GM18511 (cell line): ENCODE data around the gene PODNL1.
"Not testable (repeated sequence)": the region's sequence is repeated elsewhere in the genome, so short reads cannot be mapped to it uniquely, and the experiment has no call there.

Experiments used
- ATAC-seq: cut with Tn5 transposase; IDR thresholded peaks from one replicate; pipeline ENCODE4 v1.9.1; 2021; ENCODE audit warnings: mild to moderate bottlenecking, moderate library complexity; ENCODE audit not compliant: unreplicated experiment

The PODNL1 gene

GRCh38 chr19:13974073-13974472 is 35.9 kb upstream of the PODNL1 start:
- no peak for ATAC-seq

DNA sequence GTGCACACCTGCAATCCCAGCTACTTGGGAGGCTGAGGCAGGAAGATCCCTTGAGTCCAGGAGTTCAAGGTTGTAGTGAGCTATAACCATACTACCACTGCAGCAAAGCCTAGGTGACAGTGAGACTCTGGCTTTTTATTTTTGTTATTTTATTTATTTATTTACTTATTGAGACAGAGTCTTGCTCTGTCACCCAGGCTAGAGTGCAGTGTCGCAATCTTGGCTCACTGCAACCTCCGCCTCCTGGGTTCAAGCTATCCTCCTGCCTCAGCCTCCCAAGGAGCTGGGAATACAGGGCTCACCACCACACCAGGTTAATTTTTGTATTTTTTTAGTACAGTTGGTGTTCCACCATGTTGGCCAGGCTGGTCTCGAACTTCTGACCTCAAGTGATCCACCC is 35.3 kb upstream of the PODNL1 start:
- ATAC-seq, result not testable (repeated sequence)

- ATAC-seq, result no peak
Measured at GRCh38 chr19:13972368-13973155, 34.3 kb upstream of the PODNL1 start.

- not testable (repeated sequence) for ATAC-seq
Measured at GRCh38 chr19:13971868-13972267, 33.7 kb upstream of the PODNL1 start.

DNA sequence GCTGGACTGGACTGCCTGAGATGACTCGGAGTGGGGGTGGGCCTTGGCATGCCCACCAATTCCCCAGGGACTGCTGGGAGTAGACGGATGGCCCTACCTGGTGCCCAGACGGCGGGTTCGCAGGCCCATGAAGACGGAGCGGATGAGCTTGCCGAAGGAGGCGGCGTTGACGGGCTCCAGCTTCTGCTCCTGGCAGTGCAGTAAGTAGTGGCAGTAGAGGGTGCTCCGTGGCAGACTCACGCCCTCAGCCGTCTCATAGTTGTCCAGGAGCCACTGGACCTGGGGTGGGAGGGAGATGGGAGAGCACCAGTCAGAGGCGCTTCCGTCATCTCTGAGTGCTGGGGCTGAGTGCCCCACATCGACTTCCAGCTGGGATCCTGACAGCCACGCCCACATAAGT is 31.7 kb upstream of the PODNL1 start:
- ATAC-seq, result no peak

GRCh38 chr19:13968999-13969398 is 30.8 kb upstream of the PODNL1 start:
- no peak for ATAC-seq

GRCh38 chr19:13968383-13968935 is 30.2 kb upstream of the PODNL1 start:
- ATAC-seq, result no peak

- not testable (repeated sequence) for ATAC-seq
Measured at GRCh38 chr19:13967206-13967605, 29.0 kb upstream of the PODNL1 start.

DNA sequence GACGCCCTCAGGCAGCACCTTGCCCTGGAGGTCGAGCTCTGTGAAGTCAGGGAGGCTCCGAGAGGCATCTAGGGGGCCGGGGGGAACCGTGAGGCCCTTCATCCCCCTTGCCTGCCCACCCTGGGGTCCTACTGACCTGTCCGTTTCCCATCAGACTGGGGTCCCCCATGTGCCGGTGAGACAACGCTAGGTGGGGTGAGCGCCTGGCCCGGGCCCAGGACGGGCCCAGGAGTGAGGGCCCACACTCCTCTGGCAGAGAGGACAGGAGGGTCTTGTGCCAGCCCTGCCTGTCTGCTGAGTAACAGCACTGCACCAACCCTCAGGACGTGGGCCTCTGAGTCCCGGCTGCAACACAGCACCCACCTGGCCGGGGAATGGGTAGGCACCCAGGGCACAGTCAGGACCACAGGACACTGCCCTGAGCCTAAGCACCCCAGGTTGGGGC is 28.5 kb upstream of the PODNL1 start:
- no peak for ATAC-seq

DNA sequence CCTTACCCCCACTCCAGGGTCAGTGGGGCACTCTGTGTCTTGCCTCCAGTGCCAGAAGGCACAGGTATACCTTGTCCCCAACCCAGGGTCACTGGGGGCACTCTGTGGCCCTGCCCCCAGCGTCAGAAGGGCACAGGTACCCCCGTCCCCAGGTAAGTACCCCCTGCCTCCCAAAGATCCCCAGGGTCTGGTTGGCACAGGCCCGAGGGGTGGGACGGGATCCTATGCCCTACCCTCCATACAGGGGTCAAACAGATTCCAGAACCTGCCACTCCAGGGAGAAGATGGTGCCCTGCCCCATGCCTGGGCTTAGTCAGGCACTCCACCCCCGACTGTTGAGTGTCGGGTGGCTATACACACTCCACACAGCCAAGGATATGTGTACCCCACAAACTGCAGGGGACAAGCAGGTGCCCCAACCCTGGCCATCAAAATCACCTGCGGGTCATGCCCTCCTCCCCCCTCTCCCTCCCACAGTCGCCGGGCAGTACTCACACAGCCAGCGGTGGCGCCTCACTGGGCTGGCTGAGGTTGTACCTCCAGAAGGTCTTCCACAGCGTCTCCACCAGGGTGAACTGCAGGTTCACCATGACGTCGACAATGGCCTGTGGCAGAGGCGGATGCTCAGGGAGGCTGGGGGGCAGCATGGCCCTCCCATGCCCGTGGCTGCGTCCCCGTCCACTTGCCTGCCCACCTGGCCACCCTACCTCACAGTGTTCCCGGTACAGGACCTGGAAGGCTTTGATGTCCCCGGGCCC is 27.9 kb upstream of the PODNL1 start:
- no peak for ATAC-seq

DNA sequence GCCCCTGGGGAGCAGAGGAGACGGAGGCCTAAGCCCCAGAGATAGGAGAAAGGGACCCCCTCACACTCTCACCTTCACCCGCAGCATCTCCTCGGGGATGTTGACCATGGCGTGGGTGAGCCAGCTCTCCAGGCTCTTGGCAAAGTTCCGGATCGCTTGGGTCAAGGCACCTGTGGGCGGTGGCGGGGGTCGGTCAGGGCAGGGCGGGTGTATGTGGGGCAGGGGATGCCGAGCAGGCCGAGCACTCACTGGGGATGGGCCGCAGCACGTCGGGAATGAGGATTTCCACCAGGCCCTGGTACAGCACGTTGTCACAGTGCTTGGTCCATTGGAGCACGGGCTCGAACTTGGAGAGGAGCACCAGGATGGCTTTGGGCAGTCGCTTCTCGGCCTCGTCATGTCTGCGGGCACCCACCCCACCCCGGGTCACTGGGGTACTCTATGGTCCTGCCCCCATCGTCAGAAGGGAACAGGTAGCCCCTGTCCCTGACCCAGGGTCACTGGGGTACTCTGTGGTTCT is 27.2 kb upstream of the PODNL1 start:
- no peak for ATAC-seq

GRCh38 chr19:13964776-13965175 is 26.6 kb upstream of the PODNL1 start:
- ATAC-seq, result no peak

- ATAC-seq, result no peak
Measured at GRCh38 chr19:13963603-13964105, 25.4 kb upstream of the PODNL1 start.

DNA sequence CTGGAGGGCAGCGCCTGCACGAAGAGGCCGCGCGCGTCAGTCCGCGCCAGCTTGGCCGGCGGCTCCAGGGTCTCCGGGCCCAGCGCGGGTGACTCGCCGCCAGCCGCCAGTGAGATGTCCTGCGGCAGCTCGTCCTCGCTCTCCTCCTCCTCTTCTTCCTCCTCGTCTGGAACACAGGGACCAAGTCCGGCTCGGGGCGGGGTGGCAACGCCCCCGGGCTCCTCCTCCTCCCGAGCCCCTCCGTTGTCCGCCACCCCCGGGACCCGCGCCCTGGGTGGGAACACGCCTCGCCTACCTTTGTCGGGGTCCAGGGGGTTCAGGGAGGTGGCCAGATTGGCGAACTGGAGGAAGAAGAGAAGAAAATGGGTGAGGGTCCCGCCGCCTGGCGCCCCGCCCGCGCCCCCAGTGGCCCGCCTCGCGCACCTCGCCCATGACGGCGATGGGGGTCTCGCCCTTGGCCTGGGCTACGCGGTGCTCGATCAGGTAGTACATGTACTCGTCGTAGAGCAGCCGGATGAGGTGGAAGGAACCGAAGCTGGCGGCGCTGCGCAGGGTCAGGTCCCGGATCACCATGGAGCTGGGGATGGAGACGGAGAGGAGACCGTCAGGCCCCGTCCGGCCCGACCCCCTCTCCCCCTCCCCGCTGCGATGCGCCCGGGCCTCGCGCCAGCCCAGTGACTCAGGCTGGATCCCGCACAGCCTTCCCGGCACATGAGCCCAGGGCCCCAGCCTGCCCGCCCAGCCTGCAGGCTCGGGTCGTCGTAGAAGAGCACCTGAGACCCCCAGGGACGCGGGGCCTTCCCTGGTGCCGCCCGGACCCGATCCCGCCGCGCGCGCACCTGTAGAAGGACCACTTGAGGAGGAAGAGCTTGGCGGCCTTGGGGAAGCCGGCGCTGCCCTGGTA is 24.7 kb upstream of the PODNL1 start:
- no peak for ATAC-seq

DNA sequence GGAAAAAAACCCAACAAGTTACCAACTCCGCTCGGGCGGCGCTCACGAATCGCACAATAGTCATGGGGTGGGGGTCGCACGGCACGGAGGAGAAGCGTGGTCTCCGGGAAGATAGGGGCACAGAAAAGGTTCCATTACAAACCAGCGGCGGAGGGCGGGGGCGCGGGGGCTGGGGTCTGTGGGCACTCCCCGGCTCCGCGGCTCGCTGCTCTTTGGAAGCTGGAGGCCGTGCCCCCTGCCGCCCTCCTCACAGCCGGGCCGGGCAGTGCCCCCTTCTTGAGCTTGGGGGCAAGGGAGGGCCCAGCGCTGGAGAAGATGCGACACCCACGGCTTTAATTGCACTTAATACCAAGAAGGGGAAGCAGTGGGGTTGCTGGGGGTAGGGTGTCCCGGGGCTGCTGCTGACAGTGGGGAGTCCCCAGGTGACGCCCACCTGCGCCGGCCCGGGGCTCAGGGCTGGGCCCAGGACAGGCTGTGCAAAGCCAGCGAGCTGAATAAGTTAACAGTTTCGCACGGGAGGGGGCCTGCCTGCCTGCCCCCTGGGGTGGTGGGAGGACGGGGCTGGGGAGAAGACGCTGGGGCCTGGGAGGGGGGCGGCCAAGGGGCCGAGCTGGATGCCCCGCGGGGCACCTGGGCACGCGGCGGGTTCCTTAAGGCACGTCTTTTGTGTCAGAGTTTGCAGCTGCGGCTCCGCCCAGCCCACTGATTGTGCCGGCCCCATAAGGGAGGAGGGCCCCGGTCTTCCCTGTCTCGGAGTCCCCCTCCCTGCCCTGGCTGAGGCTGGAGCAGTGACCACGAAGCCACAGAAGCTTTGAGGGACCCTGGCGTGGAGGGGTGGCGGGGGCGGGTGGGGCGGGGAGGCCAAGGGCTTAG is 23.8 kb upstream of the PODNL1 start:
- no peak for ATAC-seq

DNA sequence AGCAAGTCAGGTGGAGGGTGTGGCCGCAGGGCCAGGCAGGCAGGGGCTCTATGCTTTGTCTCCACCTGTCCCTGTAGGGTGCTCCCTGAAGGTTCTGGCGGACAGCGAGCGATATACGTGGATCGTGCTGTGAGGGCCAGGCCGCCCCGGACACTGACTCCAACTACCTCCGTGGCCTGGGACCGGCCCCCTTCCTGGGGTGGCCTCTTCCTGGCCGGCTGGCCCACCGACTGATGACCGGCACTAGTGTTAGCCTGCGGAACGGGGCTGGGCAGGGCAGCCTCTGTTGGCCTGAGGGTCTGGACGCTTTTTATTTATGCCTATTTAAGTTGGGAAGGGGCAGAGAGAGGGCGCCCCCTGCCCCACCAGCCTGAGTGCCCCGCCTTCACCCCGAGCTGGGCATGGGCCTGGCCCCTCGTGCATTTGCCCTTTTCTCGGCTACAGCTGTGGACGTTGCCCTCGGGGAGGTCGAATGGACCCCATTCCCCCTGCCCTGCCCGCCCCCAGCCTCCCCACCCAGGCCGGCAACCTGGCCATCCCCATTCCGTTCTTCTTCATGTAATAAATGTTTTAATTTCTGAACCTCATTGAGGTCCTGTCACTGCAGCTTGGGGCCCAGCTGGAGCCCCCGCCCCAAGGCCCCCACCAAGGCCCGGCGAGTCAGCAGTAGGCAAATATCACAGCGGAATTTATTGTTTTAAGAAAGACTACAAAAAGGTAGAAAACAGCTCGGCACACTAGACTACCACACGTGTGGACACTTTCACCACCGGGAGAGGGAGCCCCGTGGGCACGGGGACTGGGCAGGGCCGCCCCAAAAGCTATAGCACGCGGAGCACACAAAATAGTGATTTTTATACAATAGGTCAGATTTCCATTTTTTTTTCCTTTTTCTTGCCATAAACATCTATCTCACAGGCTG is 22.9 kb upstream of the PODNL1 start:
- ATAC-seq, result no peak

DNA sequence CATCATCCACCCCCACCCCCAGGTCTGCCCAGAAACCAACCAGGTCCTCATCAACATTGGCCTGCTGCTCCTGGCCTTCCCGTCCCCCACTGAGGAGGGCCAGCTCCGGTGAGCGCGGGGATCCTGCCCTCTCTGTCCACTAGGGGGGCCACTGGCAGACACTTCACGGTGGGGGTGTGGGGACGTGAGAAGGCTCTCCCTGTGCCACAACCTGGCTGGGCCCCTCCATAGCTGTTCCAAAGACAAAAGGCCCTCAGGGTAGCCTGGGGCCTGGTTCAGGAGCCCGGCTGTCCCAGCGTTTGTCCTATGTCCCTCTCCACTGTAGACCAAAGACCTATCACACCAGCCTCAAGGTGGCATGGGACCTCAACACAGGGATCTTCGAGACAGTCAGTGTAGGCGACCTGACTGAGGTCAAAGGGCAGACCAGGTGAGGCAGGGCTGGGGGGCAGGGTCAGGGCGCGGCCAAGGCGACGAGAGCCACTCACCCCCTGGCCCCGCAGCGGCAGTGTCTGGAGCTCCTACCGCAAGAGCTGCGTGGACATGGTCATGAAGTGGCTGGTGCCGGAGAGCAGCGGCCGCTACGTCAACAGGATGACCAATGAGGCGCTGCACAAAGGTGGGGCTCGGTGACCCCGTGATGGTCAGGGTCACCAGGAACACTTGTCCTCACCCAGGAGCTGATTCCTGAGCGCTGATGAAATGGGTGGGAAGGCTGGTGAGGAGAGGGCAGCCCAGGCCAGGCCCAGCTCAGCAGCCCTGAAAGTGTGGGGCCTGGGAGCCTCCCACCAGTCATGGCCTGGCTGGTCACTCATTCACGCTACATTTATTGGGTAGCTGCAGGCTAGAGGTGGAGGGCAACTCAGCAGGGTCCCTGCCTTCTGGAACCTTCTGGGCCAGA is 22.0 kb upstream of the PODNL1 start:
- no peak for ATAC-seq
